SK-N-SH (cell line): ENCODE measurements around the gene FRZB. TPM values are rescaled to one million over a fixed set of nuclear protein-coding genes. Genes with fewer than 3 reads are reported as not detected.

Source experiments
- CTCF ChIA-PET: fragments of 300-600, 350-600 bp; formaldehyde crosslinking; extraction: SDS; loops from one replicate; lab custom pipeline; 2021; lab: Yijun Ruan, JAX
- POLR2A ChIA-PET: fragments of 350-600 bp; sonication (Branson Sonifier 250); formaldehyde crosslinking; extraction: SDS; loops from one replicate; lab custom pipeline; 2020; ENCODE audit warnings: antibody characterized with exemption, inconsistent platforms; lab: Yijun Ruan, JAX
- DNase-seq: peaks from one replicate; pipeline ENCODE4 v3.0.0; 2012
- H2AFZ ChIP-seq: fragments of 200-600 bp; sonication (generic); 2 replicates; pipeline ENCODE4 v1.8.1; 2016; ENCODE audit warnings: antibody characterized with exemption, mild to moderate bottlenecking, low read depth
- H3F3A ChIP-seq: fragments of 200-600 bp; sonication (generic); replicated peaks from 2 replicates; pipeline ENCODE3; 2016; ENCODE audit warnings: antibody characterized with exemption, mild to moderate bottlenecking; ENCODE audit not compliant: insufficient read depth
- H3K27ac ChIP-seq, 2 experiments: fragments of 200-500 bp in 1 of 2; fragments of 200-600 bp in 1 of 2; sonication (Bioruptor generic) in 1 of 2; sonication (generic), shearing (Covaris generic) in 1 of 2; 2 replicates each; pipeline versions ENCODE4 v1.5.1 to v1.6.1; 2014 to 2016; ENCODE audit warnings: low read depth in 2 of 2, inconsistent platforms in 1 of 2, low read length in 1 of 2, mild to moderate bottlenecking in 1 of 2, mixed read lengths in 1 of 2
- H3K27me3 ChIP-seq: fragments of 200-600 bp; sonication (generic), shearing (Covaris generic); 2 replicates; pipeline ENCODE4 v1.6.1; 2016; ENCODE audit warnings: mixed run types; ENCODE audit not compliant: insufficient read depth
- H3K36me3 ChIP-seq, 2 experiments: fragments of 200-500 bp in 1 of 2; fragments of 200-600 bp in 1 of 2; sonication (Bioruptor generic) in 1 of 2; sonication (generic) in 1 of 2; replicated peaks in 1 of 2; 2 replicates each; pipeline versions ENCODE3 to v1.5.1; 2014 to 2016; ENCODE audit warnings: low read length in 1 of 2, mild to moderate bottlenecking in 1 of 2; ENCODE audit not compliant: insufficient read depth in 2 of 2, control insufficient read depth in 1 of 2
- H3K4me1 ChIP-seq, 2 experiments: fragments of 200-500 bp in 1 of 2; fragments of 200-600 bp in 1 of 2; sonication (Bioruptor generic) in 1 of 2; sonication (generic), shearing (Covaris generic) in 1 of 2; 2 replicates each; pipeline versions ENCODE4 v1.5.1 to v1.6.1; 2014 to 2016; ENCODE audit warnings: low read depth in 1 of 2, low read length in 1 of 2, mixed run types in 1 of 2; ENCODE audit not compliant: insufficient read depth in 2 of 2, control insufficient read depth in 1 of 2
- H3K4me2 ChIP-seq: fragments of 200-600 bp; sonication (generic), shearing (Covaris generic); 2 replicates; pipeline ENCODE4 v1.6.1; 2017; ENCODE audit warnings: mixed run types
- H3K4me3 ChIP-seq, 2 experiments: fragments of 200-500 bp in 1 of 2; fragments of 200-600 bp in 1 of 2; sonication (Bioruptor generic) in 1 of 2; sonication (generic), shearing (Covaris generic) in 1 of 2; 2 replicates each; pipeline versions ENCODE4 v1.5.1 to v1.8.1; 2014 to 2016; ENCODE audit warnings: low read depth in 2 of 2, inconsistent platforms in 1 of 2, low read length in 1 of 2, mild to moderate bottlenecking in 1 of 2, mixed read lengths in 1 of 2, moderate library complexity in 1 of 2
- H3K79me2 ChIP-seq: fragments of 200-600 bp; sonication (generic); 2 replicates; pipeline ENCODE4 v1.8.1; 2017; ENCODE audit warnings: mild to moderate bottlenecking; ENCODE audit not compliant: insufficient read depth
- H3K9ac ChIP-seq: fragments of 200-600 bp; sonication (generic); 2 replicates; pipeline ENCODE4 v1.6.1; 2017; ENCODE audit warnings: mixed run types
- H3K9me2 ChIP-seq: fragments of 200-600 bp; sonication (generic); 2 replicates; pipeline ENCODE4 v1.6.1; 2017; ENCODE audit warnings: mixed run types
- H3K9me3 ChIP-seq: fragments of 200-600 bp; sonication (generic); 2 replicates; pipeline ENCODE4 v1.6.1; 2017; ENCODE audit warnings: mixed run types, mild to moderate bottlenecking, moderate library complexity
- H4K20me1 ChIP-seq: fragments of 200-600 bp; sonication (generic); 2 replicates; pipeline ENCODE4 v1.6.1; 2017; ENCODE audit warnings: mild to moderate bottlenecking, mixed run types; ENCODE audit not compliant: insufficient read depth
- ELF1 ChIP-seq: IDR thresholded peaks from 2 replicates; pipeline ENCODE4 v1.4.0; 2012
- FOXM1 ChIP-seq: IDR thresholded peaks from 2 replicates; pipeline ENCODE4 v1.4.0; 2012; ENCODE audit warnings: low read depth, mild to moderate bottlenecking
- MEF2A ChIP-seq: IDR thresholded peaks from 2 replicates; pipeline ENCODE4 v1.4.0; 2012; ENCODE audit warnings: low read depth, borderline replicate concordance
- SIN3A ChIP-seq: IDR thresholded peaks from 2 replicates; pipeline ENCODE4 v1.6.1; 2012; ENCODE audit warnings: low read depth, mild to moderate bottlenecking, low read length, moderate library complexity, borderline replicate concordance
- SMC3 ChIP-seq: IDR thresholded peaks from 2 replicates; pipeline ENCODE4 v1.6.1; 2012; ENCODE audit warnings: low read depth, low read length, improper control_type of control experiment
- TAF1 ChIP-seq: IDR thresholded peaks from 2 replicates; pipeline ENCODE4 v1.6.1; 2012; ENCODE audit warnings: low read depth, mild to moderate bottlenecking, low read length, moderate library complexity, borderline replicate concordance
- WGBS: methylation state at CpG from one replicate; pipeline ENCODE4 v1.1.6; 2017; ENCODE audit warnings: low lambda C conversion rate; 5-methylcytosine and 5-hydroxymethylcytosine counted together
- polyA plus RNA-seq, 3 experiments: library from polyadenylated mRNA; depleted of rRNA; stranded (reverse); fragments of >200 nt; gene quantifications; 2 replicates each; pipeline ENCODE4 v1.2.3, GENCODE V29; 2012
- small RNA-seq, 7 experiments: library from RNA; depleted of rRNA; stranded (forward); fragments of <200 nt; gene quantifications; one replicate each; pipeline ENCODE3, GENCODE V24; 2012

FRZB gene
- polyA plus RNA-seq, 1 of the 3 experiments (the other 2 are of a cell fraction) = 3.5 TPM

GRCh38 chr2:182784058-182784706 is 82.3 kb downstream of the FRZB start:
- no peaks in the 10 kb centered on the region for H3K9me3 ChIP-seq
- CTCF ChIA-PET = interaction anchor here (0.6 to 10.6 kb wide), 45 partner anchors 8 to 297 kb away, joined by 3 to 153 read pairs (median 5); partner anchors contain the start of gene FRZB
- H3K27ac ChIP-seq = no peak overlapping the region
- WGBS = 91% methylated on average over 4 of the region's 4 CpGs
- H3K4me3 ChIP-seq = no peak overlapping the region
- H3F3A ChIP-seq = no peaks in the 10 kb centered on the region
- H3K4me2 ChIP-seq = no peak overlapping the region
- H3K9me2 ChIP-seq = no peaks in the 10 kb centered on the region
- peaks cover 4 to 23% of the 10 kb centered on the region in 2 experiments for H3K36me3 ChIP-seq
- no peak overlapping the region for H3K9ac ChIP-seq
- no peaks in the 10 kb centered on the region for H3K27me3 ChIP-seq
- no peaks in the 10 kb centered on the region for H3K79me2 ChIP-seq
- no peak for TF ChIP-seq MEF2A
- TF ChIP-seq TAF1 = no peak
- TF ChIP-seq FOXM1 = no peak
- TF ChIP-seq ELF1 = no peak
- no peak for TF ChIP-seq SMC3
- no peak for TF ChIP-seq SIN3A
- POLR2A ChIA-PET = no interaction called here
- H3K4me1 ChIP-seq = peaks cover 0 to 4% of the 10 kb centered on the region in 2 experiments; a peak in 1 of 4 replicates
- no peaks in the 10 kb centered on the region for H4K20me1 ChIP-seq
- DNase-seq = no peak
- no peak overlapping the region for H2AFZ ChIP-seq

Small RNA genes within 50 kb of the gene (small RNA-seq; reads per million reads assigned to genes)
- gene RF00019 (0 reads per million in 7 experiments), gene RNU6-1122P (0 reads per million in 7 experiments)

Other genes with a start within 250 kb of the FRZB start
- 30.8 and 41.5 TPM in 2 replicates for gene DNAJC10, start 150.4 kb downstream of the FRZB start, polyA plus RNA-seq (2012; rRNA removed)
- gene NCKAP1, start 171.8 kb upstream of the FRZB start, polyA plus RNA-seq (2012; rRNA removed) = 64.0 and 75.3 TPM in 2 replicates
- 0.85 and 1.4 TPM in 2 replicates for gene DUSP19, start 212.1 kb upstream of the FRZB start, polyA plus RNA-seq (2012; rRNA removed)